Measurements from ENCODE around the gene RNF4.
"Not testable (repeated sequence)": the region's sequence is repeated elsewhere in the genome, so short reads cannot be mapped to it uniquely, and the experiment has no call there.

The RNF4 gene

DNA sequence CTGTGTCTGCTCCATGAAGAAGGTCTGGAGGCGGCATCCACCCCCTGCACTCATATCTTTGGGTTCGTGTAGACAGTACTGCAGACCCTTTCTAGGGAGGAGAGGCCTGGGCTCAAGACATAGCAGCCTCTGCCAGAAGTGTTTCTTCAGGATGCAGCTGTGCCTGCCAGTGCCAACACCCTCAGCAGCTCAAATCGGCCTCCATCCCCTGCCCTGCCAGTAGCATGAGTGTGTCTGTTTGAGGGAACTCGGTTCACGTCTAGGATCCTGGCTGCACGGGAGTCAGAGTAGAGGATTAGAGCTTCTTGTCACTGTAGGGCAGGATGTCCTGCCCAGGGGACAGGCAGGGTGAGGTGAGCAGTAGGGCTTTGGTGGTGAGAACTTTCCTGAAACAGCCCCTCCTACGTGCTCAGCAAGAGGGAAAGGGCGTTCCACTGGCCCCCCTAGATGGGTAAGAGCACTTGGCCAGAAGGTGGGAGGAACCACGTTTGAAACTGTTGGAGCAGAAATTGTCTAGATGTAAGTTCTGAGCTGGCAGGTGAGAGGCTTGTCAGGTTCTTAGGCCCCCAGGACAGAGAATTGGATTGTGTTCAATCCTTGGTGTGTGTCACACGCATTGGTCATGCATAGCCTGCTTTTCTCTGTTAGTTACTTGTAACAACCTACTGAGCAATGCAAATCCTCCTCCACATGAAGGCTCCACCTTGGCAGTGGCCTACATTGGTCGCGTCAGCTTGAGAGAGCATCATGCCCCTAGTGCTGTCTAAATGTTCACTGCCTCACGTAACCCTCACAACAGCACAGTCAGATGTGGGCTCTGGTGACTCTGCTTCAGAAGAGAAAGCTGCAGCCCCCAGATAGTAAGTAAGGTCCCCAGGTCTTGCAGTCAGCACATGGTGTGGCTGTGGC lies 41.7 kb downstream of the RNF4 start:
- TF ChIP-seq, protein P1, sequence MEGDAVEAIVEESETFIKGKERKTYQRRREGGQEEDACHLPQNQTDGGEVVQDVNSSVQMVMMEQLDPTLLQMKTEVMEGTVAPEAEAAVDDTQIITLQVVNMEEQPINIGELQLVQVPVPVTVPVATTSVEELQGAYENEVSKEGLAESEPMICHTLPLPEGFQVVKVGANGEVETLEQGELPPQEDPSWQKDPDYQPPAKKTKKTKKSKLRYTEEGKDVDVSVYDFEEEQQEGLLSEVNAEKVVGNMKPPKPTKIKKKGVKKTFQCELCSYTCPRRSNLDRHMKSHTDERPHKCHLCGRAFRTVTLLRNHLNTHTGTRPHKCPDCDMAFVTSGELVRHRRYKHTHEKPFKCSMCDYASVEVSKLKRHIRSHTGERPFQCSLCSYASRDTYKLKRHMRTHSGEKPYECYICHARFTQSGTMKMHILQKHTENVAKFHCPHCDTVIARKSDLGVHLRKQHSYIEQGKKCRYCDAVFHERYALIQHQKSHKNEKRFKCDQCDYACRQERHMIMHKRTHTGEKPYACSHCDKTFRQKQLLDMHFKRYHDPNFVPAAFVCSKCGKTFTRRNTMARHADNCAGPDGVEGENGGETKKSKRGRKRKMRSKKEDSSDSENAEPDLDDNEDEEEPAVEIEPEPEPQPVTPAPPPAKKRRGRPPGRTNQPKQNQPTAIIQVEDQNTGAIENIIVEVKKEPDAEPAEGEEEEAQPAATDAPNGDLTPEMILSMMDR (IDR thresholded peaks at IDR 0.05; ENCODE audit: extremely low read depth, missing control alignments): no peak
- DNase-seq (ENCODE audit: low spot score): no peak

DNA sequence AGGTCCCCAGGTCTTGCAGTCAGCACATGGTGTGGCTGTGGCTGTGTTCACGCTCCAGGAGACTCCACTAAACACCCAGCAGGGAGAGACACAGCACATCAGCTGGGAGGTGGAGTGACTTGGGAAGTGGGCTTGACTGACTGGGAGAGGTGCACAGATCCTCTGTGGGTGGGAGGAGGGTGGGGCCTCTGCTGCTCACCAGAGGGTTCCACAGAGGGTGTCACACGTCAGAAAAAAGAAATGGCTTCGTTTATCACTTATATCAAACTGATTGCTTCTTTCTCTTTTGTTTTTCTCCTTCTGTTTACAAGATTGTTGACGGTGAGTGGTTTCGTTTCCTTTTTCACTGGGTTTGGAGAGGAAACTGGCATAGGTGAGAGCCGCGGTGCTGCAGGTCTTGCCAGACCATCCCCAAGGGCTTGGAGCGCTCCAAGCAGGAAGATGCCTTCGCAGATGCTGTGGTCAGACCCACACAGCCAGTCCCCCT lies 42.8 kb downstream of the RNF4 start:
- peak; percentile 47 for DNase-seq (ENCODE audit: low spot score)
- TF ChIP-seq, protein P1 (IDR thresholded peaks at IDR 0.05; ENCODE audit: extremely low read depth, missing control alignments): no peak

DNA sequence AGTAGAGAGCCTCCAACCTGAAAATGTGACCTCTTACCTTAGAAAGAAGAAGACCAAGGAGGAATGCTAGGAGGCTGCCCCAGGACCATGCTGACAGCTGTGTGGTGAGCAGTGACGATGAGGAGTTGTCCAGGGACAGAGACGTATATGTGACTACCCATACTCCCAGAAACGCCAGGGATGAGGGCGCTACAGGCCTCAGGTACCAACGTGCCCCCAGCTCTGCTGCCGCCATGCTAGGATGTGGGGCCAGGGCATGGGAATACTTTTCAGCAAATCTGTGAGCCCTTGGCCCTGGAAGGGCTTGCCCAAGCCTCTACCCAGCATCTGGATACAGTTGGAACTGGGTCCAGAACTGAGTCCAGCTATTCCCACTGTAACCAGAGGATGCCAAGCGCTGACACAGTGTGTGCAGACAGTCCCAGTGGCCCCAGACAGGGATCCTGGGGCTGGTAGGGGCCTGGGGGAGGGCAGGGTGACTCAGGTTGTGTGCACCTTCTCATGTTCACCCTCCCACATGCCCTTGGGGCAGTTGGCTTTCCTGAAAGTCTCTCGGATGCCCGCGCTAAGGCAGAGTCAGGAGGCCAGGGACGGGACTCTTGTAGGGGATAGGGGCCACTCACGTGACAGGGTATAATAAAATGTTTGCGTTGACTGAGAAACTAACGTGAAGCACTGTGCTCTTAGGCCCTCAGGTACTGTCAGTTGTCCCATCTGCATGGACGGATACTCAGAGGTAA lies 43.7 kb downstream of the RNF4 start:
- DNase-seq (ENCODE audit: low spot score): no peak
- TF ChIP-seq, protein P1 (IDR thresholded peaks at IDR 0.05; ENCODE audit: extremely low read depth, missing control alignments): no peak

DNA sequence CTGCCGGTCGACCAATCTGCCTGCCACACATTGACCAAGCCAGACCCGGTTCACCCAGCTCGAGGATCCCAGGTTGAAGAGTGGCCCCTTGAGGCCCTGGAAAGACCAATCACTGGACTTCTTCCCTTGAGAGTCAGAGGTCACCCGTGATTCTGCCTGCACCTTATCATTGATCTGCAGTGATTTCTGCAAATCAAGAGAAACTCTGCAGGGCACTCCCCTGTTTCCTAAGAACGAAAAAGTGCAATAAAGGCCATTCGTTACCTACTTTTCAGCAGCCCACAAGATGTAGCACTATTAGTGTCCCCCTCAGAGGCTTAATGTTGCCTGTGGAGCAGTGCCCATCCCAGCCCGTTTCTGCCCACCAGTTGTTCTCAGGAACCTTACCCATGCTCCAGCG lies 45.3 kb downstream of the RNF4 start:
- not testable (repeated sequence) for DNase-seq (ENCODE audit: low spot score)

DNA sequence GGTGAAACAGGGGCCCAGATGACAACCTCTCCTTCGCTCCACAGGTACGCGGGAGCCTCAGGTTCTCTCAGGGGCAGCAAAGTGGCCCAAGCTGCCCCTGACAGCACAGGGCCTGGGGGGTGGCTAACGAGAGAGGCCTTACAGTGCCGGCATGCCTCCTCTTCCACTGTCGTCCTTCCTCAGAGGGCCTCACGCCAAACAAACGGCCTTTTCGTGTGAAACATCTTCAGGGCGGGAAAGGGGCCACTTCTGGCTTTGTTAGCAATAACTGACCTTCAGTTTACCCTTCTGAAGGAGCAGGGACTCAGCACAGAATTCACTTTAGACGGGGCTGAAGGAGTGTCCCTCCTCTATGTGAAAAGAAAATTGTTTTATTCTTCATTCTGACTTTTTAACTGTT lies 46.0 kb downstream of the RNF4 start:
- DNase-seq (ENCODE audit: low spot score): not testable (repeated sequence)

DNA sequence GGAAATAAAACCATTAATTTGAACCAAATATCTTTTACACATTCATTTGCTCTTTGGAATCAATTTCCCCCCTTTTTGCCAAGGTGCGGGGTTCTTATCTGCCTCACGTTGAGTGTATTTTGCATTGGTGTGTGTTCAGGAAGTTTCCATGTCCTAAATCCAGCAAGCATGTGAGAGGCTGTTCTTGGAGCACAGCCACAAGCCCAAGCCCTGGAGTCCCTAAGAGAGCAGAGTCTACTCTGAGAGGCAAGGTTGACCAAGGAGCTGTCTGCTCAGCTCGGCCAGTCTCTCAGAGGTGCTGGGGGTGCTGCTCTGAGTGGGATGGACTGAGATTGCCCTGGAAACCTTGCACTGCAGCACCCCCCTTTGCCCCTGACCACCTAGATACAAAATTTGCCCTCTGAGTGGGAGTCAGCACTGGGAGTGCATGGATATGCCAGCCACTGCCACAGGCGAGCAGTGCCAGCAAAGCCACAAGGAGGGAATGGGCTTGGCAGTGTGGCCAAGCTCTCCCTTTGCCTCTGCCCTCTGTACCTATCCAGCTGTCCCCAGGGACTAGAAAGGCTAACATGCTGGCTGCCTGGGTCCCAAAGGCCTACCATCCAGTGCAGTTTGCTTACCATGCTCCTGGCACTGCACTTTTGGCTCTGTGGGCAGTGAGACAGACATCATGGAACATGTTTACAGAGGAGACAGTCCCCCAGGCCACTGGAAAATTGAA lies 47.1 kb downstream of the RNF4 start:
- DNase-seq (ENCODE audit: low spot score): no peak
- TF ChIP-seq, protein P1 (IDR thresholded peaks at IDR 0.05; ENCODE audit: extremely low read depth, missing control alignments): no peak

DNA sequence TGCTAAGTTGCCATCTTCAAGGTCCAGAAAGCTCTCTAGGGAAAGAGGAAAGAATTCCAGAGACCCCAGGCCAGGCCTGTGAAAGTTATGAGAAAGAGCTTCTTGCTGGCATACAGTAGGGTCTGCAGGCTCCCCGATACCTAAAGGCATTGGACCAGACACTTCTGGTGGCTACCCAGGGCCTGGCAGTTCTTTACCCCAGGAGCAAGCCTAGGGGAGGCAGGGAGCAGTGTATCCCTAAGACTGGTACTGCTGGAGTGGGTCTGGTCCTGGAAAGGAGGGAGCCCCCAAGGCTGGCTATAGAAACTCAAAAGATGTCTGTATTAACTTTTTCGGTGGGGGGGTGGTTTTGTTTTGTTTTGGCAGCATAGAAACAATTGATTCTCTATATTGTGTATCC lies 47.7 kb downstream of the RNF4 start:
- DNase-seq (ENCODE audit: low spot score): no peak
- TF ChIP-seq, protein P1 (IDR thresholded peaks at IDR 0.05; ENCODE audit: extremely low read depth, missing control alignments): no peak

DNA sequence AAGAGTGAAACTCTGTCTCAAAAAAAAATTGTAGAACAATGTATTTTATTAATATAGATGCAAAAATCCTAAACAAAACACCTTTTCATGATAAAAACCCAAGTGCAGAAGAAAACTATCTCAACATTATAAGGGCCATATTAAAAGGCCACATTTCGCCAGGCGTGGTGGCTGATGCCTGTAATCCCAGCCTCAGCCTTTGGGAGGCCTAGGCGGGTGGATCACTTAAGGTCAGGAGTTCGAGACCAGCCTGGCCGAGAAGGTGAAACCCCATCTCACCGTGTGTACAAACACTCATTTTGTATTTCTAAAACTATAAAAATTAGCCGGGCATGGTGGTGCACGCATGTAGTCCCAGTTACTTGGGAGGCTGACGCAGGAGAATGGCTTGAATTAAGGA lies 57.7 kb downstream of the RNF4 start:
- TF ChIP-seq, protein P1 (IDR thresholded peaks at IDR 0.05; ENCODE audit: extremely low read depth, missing control alignments): no peak
- no peak for DNase-seq (ENCODE audit: low spot score)
